ENCODE data around the gene THRSP. TPM values are rescaled to one million over a fixed set of nuclear protein-coding genes. Genes with fewer than 3 reads are reported as not detected.
A peak's percentile ranks its signal among the peaks of the same experiment; 100 is the strongest.
"Not testable (repeated sequence)": the region's sequence is repeated elsewhere in the genome, so short reads cannot be mapped to it uniquely, and the experiment has no call there.

The THRSP gene
- total and polyA plus RNA-seq, 9 donors: 0.18 to 1.1 (median 0.40) TPM; not detected in 6

GRCh38 chr11:78040691-78041379 is 22.8 kb upstream of the THRSP start:
- Histone ChIP-seq H3K4me3 (no peak overlapping the region), H3K27ac (peak overlapping the region in 1 of 2 donors; percentile 40), H3K4me1 (ENCODE audit: insufficient read depth) (peaks cover 6% of the 10 kb centered on the region), H3K9me3 (no peaks in the 10 kb centered on the region), H3K27me3 (no peaks in the 10 kb centered on the region), H3K36me3 (no peaks in the 10 kb centered on the region)
- intact Hi-C loops (cut with DNase I): no loop called here
- WGBS, 3 donors: 94 to 96% (median 94%) methylated on average over 15 of the region's 15 CpGs
- TF ChIP-seq CTCF (IDR thresholded peaks at IDR 0.05) (no peak), POLR2A (IDR thresholded peaks at IDR 0.05) (no peak), EP300 (IDR thresholded peaks at IDR 0.05) (no peak)
- no peak for DNase-seq

GRCh38 chr11:78041380-78041719 is 22.3 kb upstream of the THRSP start:
- H3K27ac ChIP-seq; H3K4me3 ChIP-seq; H3K9me3 ChIP-seq; H3K4me1 ChIP-seq (ENCODE audit: insufficient read depth); H3K36me3 ChIP-seq; H3K27me3 ChIP-seq; intact Hi-C loops (cut with DNase I); DNase-seq: not testable (repeated sequence)
- WGBS, 3 donors: 95 to 98% (median 95%) methylated on average over 8 of the region's 8 CpGs

- Histone ChIP-seq H3K4me1 (ENCODE audit: insufficient read depth) (peaks cover 6% of the 10 kb centered on the region), H3K4me3 (no peak overlapping the region), H3K36me3 (no peaks in the 10 kb centered on the region), H3K27ac (no peak overlapping the region), H3K27me3 (no peaks in the 10 kb centered on the region), H3K9me3 (no peaks in the 10 kb centered on the region)
- WGBS, 3 donors: 94 to 95% (median 94%) methylated on average over 14 of the region's 14 CpGs
- intact Hi-C loops (cut with DNase I): no loop called here
- no peak for TF ChIP-seq CTCF (IDR thresholded peaks at IDR 0.05)
- no peak for TF ChIP-seq EP300 (IDR thresholded peaks at IDR 0.05)
- TF ChIP-seq POLR2A (IDR thresholded peaks at IDR 0.05): no peak
- no peak for DNase-seq
Measured at GRCh38 chr11:78041843-78042440, 21.7 kb upstream of the THRSP start.

- intact Hi-C loops (cut with DNase I): no loop called here
- no peaks in the 10 kb centered on the region for H3K36me3 ChIP-seq
- TF ChIP-seq CTCF (IDR thresholded peaks at IDR 0.05): no peak
- TF ChIP-seq EP300 (IDR thresholded peaks at IDR 0.05): no peak
- TF ChIP-seq POLR2A (IDR thresholded peaks at IDR 0.05): no peak
- no peak for DNase-seq
- no peak overlapping the region for H3K4me3 ChIP-seq
- WGBS, 3 donors: 84 to 94% (median 93%) methylated on average over 5 of the region's 5 CpGs
- H3K27me3 ChIP-seq: no peaks in the 10 kb centered on the region
- peaks cover 6% of the 10 kb centered on the region for H3K4me1 ChIP-seq (ENCODE audit: insufficient read depth)
- H3K27ac ChIP-seq: no peak overlapping the region
- no peaks in the 10 kb centered on the region for H3K9me3 ChIP-seq
Measured at GRCh38 chr11:78044706-78045105, 19.0 kb upstream of the THRSP start.

GRCh38 chr11:78045851-78046485 is 17.7 kb upstream of the THRSP start:
- Histone ChIP-seq H3K4me1 (ENCODE audit: insufficient read depth) (no peaks in the 10 kb centered on the region), H3K27ac (peak overlapping the region; percentile 23 to 68), H3K9me3 (no peaks in the 10 kb centered on the region), H3K27me3 (no peaks in the 10 kb centered on the region), H3K4me3 (peak overlapping the region; percentile 38), H3K36me3 (no peaks in the 10 kb centered on the region)
- WGBS, 3 donors: 1% methylated on average over 28 of the region's 28 CpGs
- TF ChIP-seq EP300 (IDR thresholded peaks at IDR 0.05) (no peak), CTCF (IDR thresholded peaks at IDR 0.05) (peak; percentile 91 to 100 (median 93)), POLR2A (IDR thresholded peaks at IDR 0.05) (no peak)
- intact Hi-C loops (cut with DNase I): no loop called here
- peak; percentile 78 to 91 (median 88) for DNase-seq
